GM12878 (cell line): ENCODE results near the gene NTRK1. TPM values are rescaled to one million over a fixed set of nuclear protein-coding genes. Genes with fewer than 3 reads are reported as not detected.

Experiments
- ATAC-seq: fragments of 200-7000 bp; cut with Tn5 transposase; 3 replicates; pipeline ENCODE4 v1.9.1; 2020; ENCODE audit warnings: mild to moderate bottlenecking, moderate library complexity
- BruUV-seq: library from RNA; stranded (reverse); fragments of 400-500 nt; replicated peaks from 2 replicates; lab custom pipeline; 2021; lab: Mats Ljungman, UMichigan
- CTCF ChIA-PET: fragments of 300-600 bp; sonication (Branson Sonifier 250); formaldehyde crosslinking; extraction: SDS; loops from one replicate; lab custom pipeline; 2021; ENCODE audit warnings: inconsistent platforms; lab: Yijun Ruan, JAX
- POLR2A ChIA-PET: fragments of 350-600 bp; formaldehyde crosslinking; extraction: SDS; loops from one replicate; lab custom pipeline; 2021; ENCODE audit warnings: inconsistent platforms; lab: Charles Lee
- RAD21 ChIA-PET: fragments of 300-600 bp; sonication (Branson Sonifier 250); formaldehyde crosslinking; loops from one replicate; lab custom pipeline; 2023; ENCODE audit warnings: antibody characterized with exemption; ENCODE audit not compliant: unreplicated experiment; lab: Charles Lee
- SMC1A ChIA-PET: fragments of 300-600 bp; sonication (Branson Sonifier 250); formaldehyde crosslinking; loops from one replicate; lab custom pipeline; 2023; ENCODE audit not compliant: unreplicated experiment, uncharacterized antibody; lab: Charles Lee
- DNase-seq: peaks from one replicate; pipeline ENCODE4 v3.0.0-alpha.2; 2011; ENCODE audit warnings: low read depth, low spot score
- FAIRE-seq: peaks from 3 replicates; lab custom pipeline; 2011; peaks lifted over from hg19 to GRCh38; lab: Jason Lieb, UNC
- H2AFZ ChIP-seq: 2 replicates; pipeline ENCODE4 v1.6.0; 2011; ENCODE audit warnings: low read depth, low read length, control low read depth; ENCODE audit not compliant: control insufficient read depth
- H3K27ac ChIP-seq: 2 replicates; pipeline ENCODE4 v1.5.1; 2011; ENCODE audit warnings: control low read depth; ENCODE audit not compliant: control insufficient read depth, insufficient read depth
- H3K27me3 ChIP-seq, 2 experiments: replicated peaks in 1 of 2; 2 replicates each; pipeline versions ENCODE4 v1.6.0 to v1.6.1; 2011; ENCODE audit warnings: low read length in 1 of 2; ENCODE audit not compliant: control insufficient read depth in 2 of 2, insufficient read depth in 2 of 2
- H3K36me3 ChIP-seq, 2 experiments: 2 replicates each; pipeline ENCODE4 v1.5.1; 2011; ENCODE audit warnings: low read length in 1 of 2; ENCODE audit not compliant: control insufficient read depth in 2 of 2, insufficient read depth in 2 of 2
- H3K4me1 ChIP-seq: 2 replicates; pipeline ENCODE4 v1.6.1; 2011; ENCODE audit warnings: mild to moderate bottlenecking, low read length, moderate library complexity, mixed read lengths; ENCODE audit not compliant: control insufficient read depth, insufficient read depth
- H3K4me2 ChIP-seq: 2 replicates; pipeline ENCODE4 v1.6.0; 2011; ENCODE audit warnings: control low read depth; ENCODE audit not compliant: control insufficient read depth, insufficient read depth
- H3K4me3 ChIP-seq: fragments of 200-600 bp; sonication (generic); 2 replicates; pipeline ENCODE4 v1.5.1; 2016
- H3K79me2 ChIP-seq: 2 replicates; pipeline ENCODE4 v1.6.0; 2011; ENCODE audit warnings: low read length; ENCODE audit not compliant: control insufficient read depth, insufficient read depth
- H3K9ac ChIP-seq: 2 replicates; pipeline ENCODE4 v1.8.0; 2011; ENCODE audit warnings: low read length, control low read depth, mixed read lengths; ENCODE audit not compliant: control insufficient read depth, insufficient read depth
- H3K9me3 ChIP-seq: replicated peaks from 3 replicates; pipeline ENCODE4 v1.5.1; 2011; ENCODE audit warnings: mild to moderate bottlenecking, low read length; ENCODE audit not compliant: control insufficient read depth, insufficient read depth
- H4K20me1 ChIP-seq: 2 replicates; pipeline ENCODE4 v1.6.0; 2011; ENCODE audit not compliant: control insufficient read depth, insufficient read depth
- ASH2L ChIP-seq: fragments of 300-600, 200-600 bp; sonication (generic); IDR thresholded peaks from 2 replicates; pipeline ENCODE4 v1.6.1; 2017; ENCODE audit warnings: low read depth, mild to moderate bottlenecking, borderline replicate concordance
- CTCF ChIP-seq, 3 experiments: IDR thresholded peaks in 2 of 3; conservative IDR thresholded peaks in 1 of 3; 2 replicates each; pipeline ENCODE4 v1.5.1; 2011; ENCODE audit warnings: low read depth in 3 of 3, low read length in 3 of 3, mild to moderate bottlenecking in 3 of 3, control low read depth in 2 of 3, moderate library complexity in 2 of 3, inconsistent platforms in 1 of 3, mixed read lengths in 1 of 3; ENCODE audit not compliant: control insufficient read depth in 2 of 3, insufficient read depth in 1 of 3; ENCODE audit errors: extremely low read depth in 1 of 3
- FOXK2 ChIP-seq: fragments of 450-650 bp; IDR thresholded peaks from 2 replicates; pipeline ENCODE4 v1.6.1; 2017; ENCODE audit warnings: mild to moderate bottlenecking, moderate library complexity
- IRF3 ChIP-seq: fragments of 450-650 bp; IDR thresholded peaks from 2 replicates; pipeline ENCODE4 v1.6.1; 2014; ENCODE audit warnings: mild to moderate bottlenecking
- MAX ChIP-seq: IDR thresholded peaks from 2 replicates; pipeline ENCODE4 v1.6.1; 2012; ENCODE audit warnings: low read depth, low read length, improper control_type of control experiment
- MLLT1 ChIP-seq: fragments of 450-650 bp; IDR thresholded peaks from 2 replicates; pipeline ENCODE4 v1.6.1; 2016; ENCODE audit warnings: mild to moderate bottlenecking
- PRDM15 ChIP-seq: fragments of 450-650 bp; formaldehyde crosslinking; IDR thresholded peaks from 2 replicates; pipeline ENCODE4 v1.4.0; 2020; ENCODE audit warnings: mild to moderate bottlenecking, moderate library complexity
- RBBP5 ChIP-seq: fragments of 200-600 bp; sonication (generic); conservative IDR thresholded peaks from 2 replicates; pipeline ENCODE4 v1.6.1; 2016
- RCOR1 ChIP-seq: conservative IDR thresholded peaks from 2 replicates; pipeline ENCODE4 v1.6.1; 2012; ENCODE audit warnings: low read depth, low read length, improper control_type of control experiment
- TBL1XR1 ChIP-seq: IDR thresholded peaks from 2 replicates; pipeline ENCODE4 v1.6.1; 2012; ENCODE audit warnings: low read depth, low read length, improper control_type of control experiment
- WGBS: methylation state at CpG from one replicate; pipeline ENCODE4 v1.1.6; 2016; ENCODE audit warnings: low lambda C conversion rate; ENCODE audit not compliant: insufficient replicate concordance, insufficient coverage; ENCODE audit errors: missing lambda C conversion rate; 5-methylcytosine and 5-hydroxymethylcytosine counted together
- in situ Hi-C: fragments of 300-500 bp; cut with MboI; formaldehyde crosslinking; loops from 9 replicates; pipeline ENCODE4 v1.14.3; 2018; ENCODE audit warnings: mixed read lengths
- intact Hi-C: fragments of 100-400 bp; cut with micrococcal nuclease; formaldehyde crosslinking; loops from one replicate; pipeline ENCODE4 v1.14.2; 2022; ENCODE audit not compliant: unreplicated experiment
- polyA plus RNA-seq, 11 experiments: library from polyadenylated mRNA; depleted of rRNA in 4 of 11; unstranded in 6 of 11; stranded (reverse) in 5 of 11; fragments of >200 nt; fragmentation: Nextera tagmentation in 4 of 11; fragmentation: Illumina TruSeq in 1 of 11; extraction: Ambion mirVana in 4 of 11; extraction: Trizol in 1 of 11; gene quantifications; 1 replicate in 1 of 11; 2 replicates in 10 of 11; pipeline versions ENCODE4 v1.2.1 to v1.2.3, GENCODE V29; 2011 to 2016; ENCODE audit warnings: inconsistent platforms in 2 of 11, missing spikeins in 2 of 11, low read depth in 1 of 11
- total RNA-seq, 4 experiments: library from RNA; depleted of rRNA in 3 of 4; stranded (reverse); fragments of >200 nt in 3 of 4; fragmentation: Illumina TruSeq in 1 of 4; extraction: Trizol in 1 of 4; gene quantifications; 2 replicates each; pipeline versions ENCODE4 v1.2.1 to v1.2.3, GENCODE V29; 2013 to 2021

Gene NTRK1
- total and polyA plus RNA-seq, 10 of the 15 experiments (the other 5 are each of a cell fraction or from before 2014, with no cell fraction given): 0.10 to 0.56 (median 0.40) TPM; not detected in 7

- TF ChIP-seq PRDM15 (CRISPR knock-in tag) (no peak), FOXK2 (no peak)
Measured at GRCh38 chr1:156913809-156914387, 53.2 kb downstream of the NTRK1 start (continued).

GRCh38 chr1:156914440-156914856 is 53.8 kb downstream of the NTRK1 start:
- in situ Hi-C loops (no loop called here), intact Hi-C loops (loop anchor here (5.0 to 10.0 kb wide), 3 partner anchors 43 to 240 kb away; no protein-coding TSS in a partner anchor)
- no peak for FAIRE-seq
- ChIA-PET RAD21 (interaction anchor here (5.6 kb wide), 1 partner anchor 160 kb away, joined by 33 read pairs; no protein-coding TSS in a partner anchor), POLR2A (no interaction called here), SMC1A (no interaction called here), CTCF (interaction anchor here (1.0 to 1.1 kb wide), 2 partner anchors 160 to 282 kb away, joined by 3 read pairs; no protein-coding TSS in a partner anchor)
- Histone ChIP-seq H3K79me2 (no peaks in the 10 kb centered on the region), H4K20me1 (no peaks in the 10 kb centered on the region), H3K4me3 (no peak overlapping the region), H3K27ac (no peak overlapping the region), H3K27me3 (peaks cover 0 to 2% of the 10 kb centered on the region in 2 experiments; a peak in 1 of 4 replicates), H2AFZ (no peak overlapping the region), H3K9ac (no peak overlapping the region), H3K4me1 (no peaks in the 10 kb centered on the region), H3K9me3 (no peaks in the 10 kb centered on the region), H3K4me2 (no peak overlapping the region), H3K36me3 (no peaks in the 10 kb centered on the region)
- no peak for DNase-seq
- 41% methylated on average over 9 of the region's 9 CpGs for WGBS
- ATAC-seq: no peak
- BruUV-seq: no TSS peak
- TF ChIP-seq MAX (no peak), RCOR1 (no peak), CTCF (IDR thresholded peaks at IDR 0.05 in 2 of 3, conservative IDR thresholded peaks at IDR 0.05 in 1 of 3; ENCODE audit: control insufficient read depth in 2 of 3, extremely low read depth in 1 of 3, insufficient read depth in 1 of 3, low read depth in 3 of 3, low read length in 3 of 3) (no peak), MLLT1 (no peak), RBBP5 (no peak), IRF3 (no peak), TBL1XR1 (no peak), ASH2L (no peak)
